ENCODE data around the gene PTGES3. TPM values are rescaled to one million over a fixed set of nuclear protein-coding genes. Genes with fewer than 3 reads are reported as not detected.
A peak's percentile ranks its signal among the peaks of the same experiment; 100 is the strongest.

Gene PTGES3
- total RNA-seq, 3 donors from 2014 or later (not counting 1 experiment from before 2014, with no cell fraction given) = 79.2 to 93.8 (median 93.4) TPM

DNA sequence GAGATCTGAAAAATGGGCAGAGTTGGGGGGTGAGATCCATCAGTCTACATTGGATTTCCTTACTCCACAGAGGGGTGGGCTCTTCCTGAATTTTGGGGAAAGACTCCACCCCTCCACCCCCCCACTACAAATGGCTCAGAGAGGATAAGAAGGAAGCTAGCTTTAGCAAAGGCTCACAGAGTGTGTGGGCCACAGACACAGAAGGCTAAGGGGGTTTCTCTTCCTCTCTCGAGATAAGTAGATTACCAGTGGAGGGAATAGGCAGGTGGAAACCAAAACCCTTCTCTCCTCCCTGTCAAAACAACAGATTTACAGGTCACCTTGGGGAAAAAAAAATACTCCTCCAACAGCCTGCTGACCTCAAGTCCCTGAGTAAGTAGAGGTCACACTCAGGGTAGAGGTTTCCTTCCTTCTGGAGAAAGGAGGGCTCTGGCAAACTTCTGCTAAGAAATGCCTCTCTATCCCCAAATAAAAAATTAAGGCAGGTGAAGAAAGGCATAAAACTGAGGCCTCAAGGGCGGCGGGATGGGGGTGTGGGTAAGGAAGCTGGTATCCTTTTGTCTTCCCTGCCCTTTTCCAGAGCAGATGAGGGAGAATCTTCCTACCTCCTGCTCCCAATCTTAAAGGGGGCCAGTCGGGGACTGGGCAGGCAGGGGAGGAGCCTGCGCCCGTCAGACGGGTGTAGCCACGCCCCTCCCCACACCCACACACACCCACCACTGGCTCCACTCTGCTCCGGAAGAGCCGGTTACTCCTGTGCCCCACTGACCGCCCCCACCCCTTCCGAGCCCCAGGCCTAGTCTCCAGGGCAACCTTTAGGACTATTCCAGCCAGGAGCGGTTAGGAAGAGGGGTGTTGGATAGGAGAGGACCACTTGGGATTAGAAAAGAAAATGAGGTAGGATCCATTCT, 56.0 kb downstream of the PTGES3 start:
- peak; percentile 52 to 76 for DNase-seq
- intact Hi-C loops (cut with micrococcal nuclease) = loop anchor here (2.0 kb wide), 1 partner anchor 111 kb away; the partner anchor contains the start of gene RBMS2
- H3K9me3 Mint-ChIP-seq = no peaks in the 10 kb centered on the region
- TF ChIP-seq, protein P1, sequence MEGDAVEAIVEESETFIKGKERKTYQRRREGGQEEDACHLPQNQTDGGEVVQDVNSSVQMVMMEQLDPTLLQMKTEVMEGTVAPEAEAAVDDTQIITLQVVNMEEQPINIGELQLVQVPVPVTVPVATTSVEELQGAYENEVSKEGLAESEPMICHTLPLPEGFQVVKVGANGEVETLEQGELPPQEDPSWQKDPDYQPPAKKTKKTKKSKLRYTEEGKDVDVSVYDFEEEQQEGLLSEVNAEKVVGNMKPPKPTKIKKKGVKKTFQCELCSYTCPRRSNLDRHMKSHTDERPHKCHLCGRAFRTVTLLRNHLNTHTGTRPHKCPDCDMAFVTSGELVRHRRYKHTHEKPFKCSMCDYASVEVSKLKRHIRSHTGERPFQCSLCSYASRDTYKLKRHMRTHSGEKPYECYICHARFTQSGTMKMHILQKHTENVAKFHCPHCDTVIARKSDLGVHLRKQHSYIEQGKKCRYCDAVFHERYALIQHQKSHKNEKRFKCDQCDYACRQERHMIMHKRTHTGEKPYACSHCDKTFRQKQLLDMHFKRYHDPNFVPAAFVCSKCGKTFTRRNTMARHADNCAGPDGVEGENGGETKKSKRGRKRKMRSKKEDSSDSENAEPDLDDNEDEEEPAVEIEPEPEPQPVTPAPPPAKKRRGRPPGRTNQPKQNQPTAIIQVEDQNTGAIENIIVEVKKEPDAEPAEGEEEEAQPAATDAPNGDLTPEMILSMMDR (IDR thresholded peaks at IDR 0.05) = no peak
- H3K27ac ChIP-seq (ENCODE audit: low read length) = peak overlapping the region; percentile 61
- WGBS (ENCODE audit: insufficient coverage) = 0% methylated on average over 9 of the region's 13 CpGs
- peak in 2 of 3 donors; percentile 8 to 23 for ATAC-seq
- no peaks in the 10 kb centered on the region for H3K9me3 ChIP-seq (ENCODE audit: control insufficient read depth, insufficient read depth, low read length)
- peaks cover 78% of the 10 kb centered on the region for H3K4me1 ChIP-seq (ENCODE audit: control insufficient read depth, insufficient read depth, low read length)
- peaks cover 61 to 81% of the 10 kb centered on the region in 2 donors for H3K4me1 Mint-ChIP-seq
- H3K27ac Mint-ChIP-seq = peak overlapping the region; percentile 85 to 93
- H3K27me3 Mint-ChIP-seq (ENCODE audit: low read depth in 2 of 2) = no peaks in the 10 kb centered on the region
- peak overlapping the region; percentile 89 for H3K4me3 Mint-ChIP-seq
- no peaks in the 10 kb centered on the region for H3K27me3 ChIP-seq (ENCODE audit: control insufficient read depth, insufficient read depth, low read length)
- H3K36me3 ChIP-seq (ENCODE audit: control insufficient read depth, insufficient read depth, low read length) = peaks cover under 1% of the 10 kb centered on the region
- H3K36me3 Mint-ChIP-seq = no peaks in the 10 kb centered on the region
- H3K4me3 ChIP-seq (ENCODE audit: low read length) = no peak overlapping the region

DNA sequence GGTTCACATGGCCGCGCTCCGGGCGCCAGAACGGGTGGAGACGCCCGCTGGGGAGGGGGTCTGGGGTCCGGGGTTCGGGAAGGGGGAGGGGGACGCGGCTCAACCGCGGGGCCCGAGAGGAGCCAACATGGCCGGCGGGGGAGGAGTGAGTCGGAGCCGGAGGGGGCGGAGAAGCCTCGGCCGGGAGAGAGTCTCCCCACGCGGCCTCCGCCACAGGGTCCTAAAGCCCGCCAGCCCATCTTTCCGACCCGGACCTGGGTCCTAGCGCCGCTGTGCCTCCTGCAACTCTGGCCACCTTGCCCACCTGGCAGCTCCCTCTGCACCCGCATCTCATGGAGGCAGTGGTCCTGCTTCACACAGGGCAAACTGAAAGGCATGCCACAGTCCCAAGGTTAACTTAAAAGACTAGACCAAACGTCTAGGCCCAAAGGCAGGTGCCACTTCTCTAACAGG, 57.9 kb downstream of the PTGES3 start, which contains the start of gene BAZ2A:
Gene BAZ2A (minus strand): TSS at position 147 of the 453 bp plus-strand sequence. CDS start 12,796 bp downstream, outside the sequence.
- under 1% methylated on average over 31 of the region's 31 CpGs for WGBS (ENCODE audit: insufficient coverage)
- Mint-ChIP-seq H3K4me1 (peaks cover 62 to 74% of the 10 kb centered on the region in 2 donors), H3K36me3 (no peaks in the 10 kb centered on the region), H3K4me3 (peak within 1 kb of the TSS; percentile 89), H3K27me3 (ENCODE audit: low read depth in 2 of 2) (no peaks in the 10 kb centered on the region), H3K27ac (peak within 1 kb of the TSS; percentile 85 to 93), H3K9me3 (no peaks in the 10 kb centered on the region)
- Histone ChIP-seq H3K4me3 (ENCODE audit: low read length) (peak within 1 kb of the TSS; percentile 97), H3K4me1 (ENCODE audit: control insufficient read depth, insufficient read depth, low read length) (peaks cover 61% of the 10 kb centered on the region), H3K27me3 (ENCODE audit: control insufficient read depth, insufficient read depth, low read length) (no peaks in the 10 kb centered on the region), H3K9me3 (ENCODE audit: control insufficient read depth, insufficient read depth, low read length) (no peaks in the 10 kb centered on the region), H3K36me3 (ENCODE audit: control insufficient read depth, insufficient read depth, low read length) (peaks cover 10% of the 10 kb centered on the region), H3K27ac (ENCODE audit: low read length) (peak within 1 kb of the TSS; percentile 96)
- DNase-seq (peak; percentile 84 to 89), ATAC-seq (peak; percentile 70 to 88 (median 78))
- TF ChIP-seq, protein P1 (IDR thresholded peaks at IDR 0.05) = no peak
- intact Hi-C loops (cut with micrococcal nuclease) = loop anchor here (2.0 kb wide), 1 partner anchor 109 kb away; the partner anchor contains the start of gene RBMS2

DNA sequence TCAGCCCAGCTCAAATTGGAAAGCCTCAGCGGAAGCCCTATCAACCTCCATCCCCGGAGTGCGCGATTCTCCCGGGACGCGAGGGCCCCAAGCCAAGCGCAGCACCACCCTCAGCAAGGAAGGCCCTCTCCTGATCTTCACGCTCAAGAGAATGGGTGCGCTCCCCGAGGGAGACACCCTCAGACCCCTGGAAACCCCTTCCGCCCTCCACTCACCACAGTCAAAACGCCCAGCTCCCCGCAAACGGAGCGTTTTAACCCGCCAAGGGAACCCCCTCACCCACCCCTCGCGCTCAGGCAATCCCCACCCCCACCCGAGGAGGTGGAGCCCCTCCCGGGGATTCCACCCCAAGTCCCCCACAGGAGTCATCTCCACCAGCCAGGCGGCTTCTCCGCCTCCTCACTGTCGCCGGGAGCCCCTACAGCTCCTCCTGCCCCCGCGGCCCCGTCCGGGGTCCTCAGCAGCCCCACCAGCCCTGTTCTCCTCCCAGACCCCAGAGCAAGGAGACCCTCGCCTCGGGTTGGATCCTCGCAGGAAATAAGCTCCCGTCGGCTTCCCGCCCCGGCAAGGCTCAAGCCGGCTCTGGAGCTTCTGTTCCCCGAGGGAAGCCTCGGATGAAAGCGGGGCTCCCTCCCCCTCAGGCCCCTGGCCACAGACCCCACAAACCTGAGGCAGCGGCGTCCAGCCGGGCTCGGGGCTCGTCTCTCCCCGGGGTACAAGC, 58.5 kb downstream of the PTGES3 start:
- H3K9me3 Mint-ChIP-seq = no peaks in the 10 kb centered on the region
- intact Hi-C loops (cut with micrococcal nuclease) = loop anchor here (1.0 to 2.0 kb wide), 3 partner anchors 17 to 109 kb away; partner anchors contain the start of genes PTGES3 and RBMS2

More for the DNA sequence above, 58.5 kb downstream of the PTGES3 start:
- peaks cover 56 to 69% of the 10 kb centered on the region in 2 donors for H3K4me1 Mint-ChIP-seq
- no peaks in the 10 kb centered on the region for H3K27me3 Mint-ChIP-seq (ENCODE audit: low read depth in 2 of 2)
- peak overlapping the region; percentile 96 for H3K27ac ChIP-seq (ENCODE audit: low read length)
- H3K36me3 Mint-ChIP-seq = no peaks in the 10 kb centered on the region
- H3K9me3 ChIP-seq (ENCODE audit: control insufficient read depth, insufficient read depth, low read length) = no peaks in the 10 kb centered on the region
- peaks cover 10% of the 10 kb centered on the region for H3K36me3 ChIP-seq (ENCODE audit: control insufficient read depth, insufficient read depth, low read length)
- H3K4me3 ChIP-seq (ENCODE audit: low read length) = peak overlapping the region; percentile 97
- ATAC-seq (peak; percentile 30 to 39 (median 38)), DNase-seq (peak; percentile 47 to 75)
- peak overlapping the region; percentile 85 for H3K27ac Mint-ChIP-seq
- H3K4me3 Mint-ChIP-seq = peak overlapping the region; percentile 89
- peaks cover 57% of the 10 kb centered on the region for H3K4me1 ChIP-seq (ENCODE audit: control insufficient read depth, insufficient read depth, low read length)
- WGBS (ENCODE audit: insufficient coverage) = under 1% methylated on average over 44 of the region's 46 CpGs
- no peaks in the 10 kb centered on the region for H3K27me3 ChIP-seq (ENCODE audit: control insufficient read depth, insufficient read depth, low read length)
- TF ChIP-seq, protein P1 (IDR thresholded peaks at IDR 0.05) = no peak

All from natural killer cell (primary cell).